OCI-LY1 (cell line): ENCODE measurements around the gene AURKAIP1.

Experiments
- H2AFZ ChIP-seq: fragments of 200-600 bp; sonication (generic), shearing (Covaris generic); 2 replicates; pipeline ENCODE4 v1.6.0; 2014; ENCODE audit warnings: antibody characterized with exemption, mild to moderate bottlenecking, low read length
- H3F3A ChIP-seq: fragments of 200-600 bp; sonication (generic), shearing (Covaris generic); 2 replicates; pipeline ENCODE4 v1.6.0; 2014; ENCODE audit warnings: mild to moderate bottlenecking, antibody characterized with exemption, low read length, moderate library complexity; ENCODE audit not compliant: insufficient read depth
- H3K27ac ChIP-seq: fragments of 200-600 bp; sonication (generic); 2 replicates; pipeline ENCODE4 v1.5.1; 2014; ENCODE audit warnings: low read length, mixed run types, mild to moderate bottlenecking, low read depth; ENCODE audit not compliant: poor library complexity, severe bottlenecking
- H3K27me3 ChIP-seq: fragments of 200-600 bp; sonication (generic); 2 replicates; pipeline ENCODE4 v1.6.0; 2014; ENCODE audit warnings: antibody characterized with exemption, mild to moderate bottlenecking, low read length, moderate library complexity; ENCODE audit not compliant: insufficient read depth
- H3K36me3 ChIP-seq: fragments of 200-600 bp; sonication (generic); 2 replicates; pipeline ENCODE4 v1.6.1; 2014; ENCODE audit warnings: mild to moderate bottlenecking, antibody characterized with exemption, low read length, moderate library complexity, mixed read lengths; ENCODE audit not compliant: insufficient read depth
- H3K4me1 ChIP-seq: fragments of 200-600 bp; sonication (generic); 2 replicates; pipeline ENCODE4 v1.5.1; 2014; ENCODE audit warnings: mild to moderate bottlenecking, low read length, moderate library complexity; ENCODE audit not compliant: insufficient read depth, severe bottlenecking
- H3K4me2 ChIP-seq: fragments of 200-600 bp; sonication (generic), shearing (Covaris generic); 2 replicates; pipeline ENCODE4 v1.6.1; 2014; ENCODE audit warnings: low read length
- H3K4me3 ChIP-seq: fragments of 200-600 bp; sonication (generic); 2 replicates; pipeline ENCODE4 v1.5.1; 2014; ENCODE audit warnings: low read length, low read depth, mild to moderate bottlenecking, mixed read lengths; ENCODE audit not compliant: poor library complexity, severe bottlenecking
- H3K79me2 ChIP-seq: fragments of 200-600 bp; shearing (Covaris generic); 2 replicates; pipeline ENCODE4 v1.6.1; 2016; ENCODE audit warnings: mixed run types, low read length, mixed read lengths; ENCODE audit not compliant: insufficient read depth
- H3K9ac ChIP-seq: fragments of 200-600 bp; sonication (generic), shearing (Covaris generic); 2 replicates; pipeline ENCODE4 v1.6.1; 2014; ENCODE audit warnings: mild to moderate bottlenecking, low read length, mixed read lengths
- H3K9me2 ChIP-seq: fragments of 200-600 bp; sonication (generic), shearing (Covaris generic); 2 replicates; pipeline ENCODE4 v1.6.1; 2014; ENCODE audit warnings: low read depth, mild to moderate bottlenecking, low read length, mixed read lengths
- H3K9me3 ChIP-seq: fragments of 200-600 bp; shearing (Covaris generic); 2 replicates; pipeline ENCODE4 v1.6.1; 2014; ENCODE audit warnings: low read length, mixed read lengths
- H4K20me1 ChIP-seq: fragments of 200-600 bp; sonication (generic), shearing (Covaris generic); 2 replicates; pipeline ENCODE4 v1.6.0; 2016; ENCODE audit warnings: mild to moderate bottlenecking, low read length; ENCODE audit not compliant: insufficient read depth
- CTCF ChIP-seq: fragments of 200-600 bp; sonication (generic), shearing (Covaris generic); IDR thresholded peaks from 2 replicates; pipeline ENCODE4 v1.5.1; 2017; ENCODE audit warnings: mild to moderate bottlenecking, antibody characterized with exemption, low read length, moderate library complexity, mixed read lengths
- EZH2 ChIP-seq: fragments of 200-600 bp; sonication (generic), shearing (Covaris generic); IDR thresholded peaks from 2 replicates; pipeline ENCODE4 v1.8.0; 2017; ENCODE audit warnings: borderline replicate concordance, mixed run types, mild to moderate bottlenecking, antibody characterized with exemption, low read length, moderate library complexity, mixed read lengths

The AURKAIP1 gene

GRCh38 chr1:1373815-1374588, 1.0 kb downstream of the AURKAIP1 start:
- no peaks in the 10 kb centered on the region for H3K9me3 ChIP-seq
- peaks cover 10% of the 10 kb centered on the region; the same call in 1 of the 2 replicates for H3K79me2 ChIP-seq
- TF ChIP-seq EZH2 (no peak), CTCF (no peak)
- H3K36me3 ChIP-seq: peaks cover 14% of the 10 kb centered on the region; the same call in 1 of the 2 replicates
- H3K27me3 ChIP-seq: no peaks in the 10 kb centered on the region
- peak overlapping the region; percentile 98 for H3K4me3 ChIP-seq
- H3K4me2 ChIP-seq: peak overlapping the region; percentile 85
- H4K20me1 ChIP-seq: no peaks in the 10 kb centered on the region
- no peaks in the 10 kb centered on the region for H3F3A ChIP-seq
- no peak overlapping the region for H2AFZ ChIP-seq
- no peak overlapping the region for H3K27ac ChIP-seq
- H3K9me2 ChIP-seq: no peaks in the 10 kb centered on the region
- H3K4me1 ChIP-seq: peaks cover 39% of the 10 kb centered on the region
- H3K9ac ChIP-seq: peak overlapping the region; percentile 100

- Histone ChIP-seq H2AFZ (no peak overlapping the region), H4K20me1 (no peaks in the 10 kb centered on the region), H3F3A (no peaks in the 10 kb centered on the region), H3K27me3 (no peaks in the 10 kb centered on the region), H3K9ac (peak overlapping the region; percentile 100; the same call in 1 of the 2 replicates), H3K79me2 (peaks cover 10% of the 10 kb centered on the region; the same call in 1 of the 2 replicates), H3K4me3 (peak overlapping the region; percentile 98), H3K4me1 (peaks cover 39% of the 10 kb centered on the region), H3K27ac (no peak overlapping the region), H3K9me3 (no peaks in the 10 kb centered on the region), H3K36me3 (peaks cover 14% of the 10 kb centered on the region; the same call in 1 of the 2 replicates), H3K4me2 (peak overlapping the region; percentile 85), H3K9me2 (no peaks in the 10 kb centered on the region)
- TF ChIP-seq EZH2 (no peak), CTCF (no peak)
These were observed 1.8 kb downstream of the AURKAIP1 start for GRCh38 chr1:1373051-1373814.

DNA sequence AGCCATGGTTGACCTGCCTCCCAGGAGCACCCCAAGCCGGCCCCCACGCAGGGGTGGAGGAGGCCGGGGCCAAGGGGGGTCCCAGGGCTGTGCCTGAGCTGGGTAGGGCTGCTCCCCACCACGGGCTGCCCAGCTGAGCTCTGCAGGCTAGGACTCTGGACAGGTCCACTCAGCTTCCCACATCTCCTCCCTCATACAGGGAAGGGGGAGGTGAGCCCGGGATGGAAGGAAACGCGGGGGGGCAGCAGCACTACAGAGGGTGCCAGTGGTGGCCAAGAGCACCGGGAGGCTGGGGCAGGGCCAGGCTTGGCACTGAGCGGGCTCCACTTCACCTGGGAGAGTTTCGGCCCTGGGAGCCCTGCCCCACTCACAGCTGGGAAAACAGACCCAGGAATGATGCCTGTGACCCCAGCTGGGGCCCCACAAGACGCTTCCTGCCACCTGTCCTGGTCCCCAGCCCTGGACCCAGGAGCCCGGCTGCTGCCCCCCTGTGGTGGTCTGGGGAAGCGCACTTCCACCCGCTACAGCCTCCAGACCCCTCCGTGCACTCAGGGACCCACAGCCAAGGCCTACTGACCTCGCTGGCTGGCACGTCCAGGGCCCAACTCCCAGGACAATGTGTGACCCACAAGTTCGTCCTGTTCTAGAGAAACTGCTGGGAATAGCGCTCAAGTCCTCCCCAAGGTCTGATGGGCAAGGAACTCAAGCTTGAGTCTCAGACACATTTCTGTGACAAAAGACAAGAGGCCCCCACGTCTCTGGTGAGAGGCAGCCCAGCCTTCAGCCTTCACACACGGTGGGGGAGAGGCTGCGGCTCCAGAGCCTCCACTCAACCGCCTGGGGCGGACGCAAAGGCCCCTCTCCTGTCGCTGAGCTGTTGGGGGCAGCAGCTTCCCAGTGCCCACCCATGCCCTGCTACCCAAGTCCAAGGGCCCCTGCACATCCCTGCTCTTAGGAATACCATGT, 3.0 kb downstream of the AURKAIP1 start:
- TF ChIP-seq EZH2: no peak
- TF ChIP-seq CTCF: peak; percentile 83
- Histone ChIP-seq H3K36me3 (peaks cover 14% of the 10 kb centered on the region; the same call in 1 of the 2 replicates), H3K4me1 (peaks cover 38% of the 10 kb centered on the region), H3K9me3 (no peaks in the 10 kb centered on the region), H3K79me2 (peaks cover 10% of the 10 kb centered on the region; the same call in 1 of the 2 replicates), H3K4me2 (no peak overlapping the region; the same call in 1 of the 2 replicates), H3K27ac (no peak overlapping the region), H3F3A (no peaks in the 10 kb centered on the region), H3K4me3 (no peak overlapping the region), H3K9me2 (no peaks in the 10 kb centered on the region), H2AFZ (no peak overlapping the region), H3K9ac (no peak overlapping the region), H4K20me1 (no peaks in the 10 kb centered on the region), H3K27me3 (no peaks in the 10 kb centered on the region)
